ENCODE measurements around the gene IDE. TPM values are rescaled to one million over a fixed set of nuclear protein-coding genes. Genes with fewer than 3 reads are reported as not detected.

The IDE gene
- total and polyA plus RNA-seq, 8 donors, result 19.2 to 50.2 (median 23.1) TPM

GRCh38 chr10:92483539-92483938 lies 90.4 kb downstream of the IDE start:
- ATAC-seq, result no peak
- H3K27me3 ChIP-seq, result no peaks in the 10 kb centered on the region
- intact Hi-C loops (cut with DNase I), result no loop called here
- DNase-seq, result no peak
- no peak for TF ChIP-seq CTCF (IDR thresholded peaks at IDR 0.05)
- no peaks in the 10 kb centered on the region for H3K9me3 ChIP-seq
- H3K4me3 ChIP-seq, result no peak overlapping the region
- H3K36me3 ChIP-seq, result peaks cover 0 to 96% of the 10 kb centered on the region in 2 donors
- H3K4me1 ChIP-seq, result peaks cover 0 to 13% of the 10 kb centered on the region in 2 donors
- no peak overlapping the region for H3K27ac ChIP-seq

- no peak for TF ChIP-seq CTCF (IDR thresholded peaks at IDR 0.05)
- ATAC-seq, result no peak
- peaks cover 0 to 88% of the 10 kb centered on the region in 2 donors for H3K36me3 ChIP-seq
Measured at GRCh38 chr10:92480413-92480812, 93.5 kb downstream of the IDE start.

GRCh38 chr10:92479547-92479946 lies 94.3 kb downstream of the IDE start:
- H3K36me3 ChIP-seq, result peaks cover 0 to 88% of the 10 kb centered on the region in 2 donors
- intact Hi-C loops (cut with DNase I), result no loop called here

More at GRCh38 chr10:92480413-92480812, 93.5 kb downstream of the IDE start:
- Histone ChIP-seq H3K4me1 (no peaks in the 10 kb centered on the region), H3K27ac (no peak overlapping the region), H3K4me3 (no peak overlapping the region), H3K9me3 (no peaks in the 10 kb centered on the region), H3K27me3 (no peaks in the 10 kb centered on the region)
- intact Hi-C loops (cut with DNase I), result no loop called here
- no peak for DNase-seq

GRCh38 chr10:92478536-92478935 lies 95.4 kb downstream of the IDE start:
- no peak for ATAC-seq
- DNase-seq, result no peak
- no peak for TF ChIP-seq CTCF (IDR thresholded peaks at IDR 0.05)
- Histone ChIP-seq H3K4me1 (no peaks in the 10 kb centered on the region), H3K9me3 (no peaks in the 10 kb centered on the region), H3K4me3 (no peak overlapping the region), H3K27me3 (no peaks in the 10 kb centered on the region), H3K27ac (no peak overlapping the region), H3K36me3 (peaks cover 3 to 88% of the 10 kb centered on the region in 2 donors)
- intact Hi-C loops (cut with DNase I), result no loop called here

More at GRCh38 chr10:92479547-92479946, 94.3 kb downstream of the IDE start:
- Histone ChIP-seq H3K9me3 (no peaks in the 10 kb centered on the region), H3K27ac (no peak overlapping the region), H3K4me1 (no peaks in the 10 kb centered on the region), H3K4me3 (no peak overlapping the region), H3K27me3 (no peaks in the 10 kb centered on the region)
- ATAC-seq, result no peak
- no peak for TF ChIP-seq CTCF (IDR thresholded peaks at IDR 0.05)
- DNase-seq, result no peak

GRCh38 chr10:92475357-92475868 lies 98.5 kb downstream of the IDE start:
- no peak for TF ChIP-seq CTCF (IDR thresholded peaks at IDR 0.05)
- Histone ChIP-seq H3K9me3 (no peaks in the 10 kb centered on the region), H3K27me3 (no peaks in the 10 kb centered on the region), H3K4me1 (no peaks in the 10 kb centered on the region), H3K4me3 (no peak overlapping the region), H3K27ac (no peak overlapping the region), H3K36me3 (peaks cover 3 to 83% of the 10 kb centered on the region in 2 donors)
- no peak for ATAC-seq
- DNase-seq, result no peak
- intact Hi-C loops (cut with DNase I), result no loop called here

All from left lung (tissue), 10 donors.